Adipose tissue (tissue), 3 donors: ENCODE measurements around the gene C2CD4A. TPM values are rescaled to one million over a fixed set of nuclear protein-coding genes. Genes with fewer than 3 reads are reported as not detected.

ENCODE experiments used
- H3K27ac ChIP-seq: one replicate; pipeline ENCODE4 v1.5.1; 2013; ENCODE audit warnings: low read depth, low read length
- WGBS, 3 donors: extraction: QIAGEN DNeasy Blood & Tissue Kit; methylation state at CpG; one replicate each; pipeline ENCODE4 v1.1.7; 2013; 5-methylcytosine and 5-hydroxymethylcytosine counted together
- polyA plus RNA-seq, 3 donors: library from polyadenylated mRNA; stranded (reverse); fragments of 200-250 nt; gene quantifications; one replicate each; pipeline ENCODE4 v1.2.3, GENCODE V29; 2013
- donor health status: healthy with polysubstance abuse.
- donor health status: Bipolar disorder and iron deficiency.
- donor health status: healthy.

Gene C2CD4A
- polyA plus RNA-seq, 3 donors, result 0.22 to 0.71 (median 0.46) TPM

DNA sequence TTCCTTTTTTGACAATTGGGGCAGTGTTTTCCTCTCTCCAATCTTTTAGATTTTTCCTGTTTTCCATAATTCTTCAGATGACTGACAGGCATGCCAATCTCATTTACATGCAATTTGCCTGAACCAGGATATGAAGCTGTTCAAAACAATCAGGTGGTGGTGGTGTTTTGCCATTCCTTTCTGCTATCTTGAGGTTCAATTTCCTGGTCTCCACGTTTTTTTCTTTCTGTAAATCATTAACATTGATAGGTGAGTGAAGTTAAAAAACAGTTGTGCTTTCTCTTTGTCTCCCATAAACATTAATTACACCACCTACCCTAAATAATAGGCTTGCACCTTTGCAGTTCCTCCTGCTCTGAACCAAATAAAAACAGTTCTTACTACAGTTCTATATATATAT lies 49.1 kb downstream of the C2CD4A start:
- 7 to 14% (median 13%) methylated on average over 1 of the region's 1 CpG for WGBS, 3 donors
- no peak overlapping the region for H3K27ac ChIP-seq

DNA sequence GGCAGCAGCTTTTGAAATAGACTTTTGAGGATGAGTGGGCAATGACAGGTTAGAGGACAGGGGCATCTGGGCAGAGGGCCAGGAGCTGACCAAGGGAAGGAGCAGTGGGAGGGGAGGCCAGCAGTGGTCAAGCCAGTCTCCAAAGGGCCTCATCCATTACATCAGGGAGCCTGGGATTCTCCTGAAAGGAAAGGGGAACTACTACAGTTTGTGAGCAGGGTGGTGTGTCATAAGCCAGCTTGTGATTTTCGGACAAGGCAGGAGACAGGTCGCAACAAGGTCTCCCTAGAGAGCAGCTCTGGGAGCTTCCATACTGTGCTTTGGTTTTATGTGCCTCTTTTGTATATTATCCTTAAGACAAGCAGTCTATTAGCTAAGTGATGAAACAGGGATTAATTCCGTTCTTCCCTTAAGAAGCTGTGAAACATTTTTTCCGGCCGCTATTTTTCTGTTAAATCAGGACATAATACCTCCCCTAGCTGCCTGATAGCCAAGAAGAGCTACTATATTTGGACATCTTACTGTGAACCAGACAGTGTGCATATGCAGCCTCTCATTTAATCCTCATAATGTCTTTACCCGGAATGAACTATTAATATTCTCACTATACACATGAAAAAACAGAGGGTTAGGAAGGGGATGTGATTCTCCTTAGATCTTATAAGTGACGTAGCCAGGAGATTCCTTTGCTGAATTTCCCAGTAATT lies 51.9 kb downstream of the C2CD4A start:
- WGBS, 3 donors, result 66 to 81% (median 72%) methylated on average over 7 of the region's 7 CpGs
- no peak overlapping the region for H3K27ac ChIP-seq

DNA sequence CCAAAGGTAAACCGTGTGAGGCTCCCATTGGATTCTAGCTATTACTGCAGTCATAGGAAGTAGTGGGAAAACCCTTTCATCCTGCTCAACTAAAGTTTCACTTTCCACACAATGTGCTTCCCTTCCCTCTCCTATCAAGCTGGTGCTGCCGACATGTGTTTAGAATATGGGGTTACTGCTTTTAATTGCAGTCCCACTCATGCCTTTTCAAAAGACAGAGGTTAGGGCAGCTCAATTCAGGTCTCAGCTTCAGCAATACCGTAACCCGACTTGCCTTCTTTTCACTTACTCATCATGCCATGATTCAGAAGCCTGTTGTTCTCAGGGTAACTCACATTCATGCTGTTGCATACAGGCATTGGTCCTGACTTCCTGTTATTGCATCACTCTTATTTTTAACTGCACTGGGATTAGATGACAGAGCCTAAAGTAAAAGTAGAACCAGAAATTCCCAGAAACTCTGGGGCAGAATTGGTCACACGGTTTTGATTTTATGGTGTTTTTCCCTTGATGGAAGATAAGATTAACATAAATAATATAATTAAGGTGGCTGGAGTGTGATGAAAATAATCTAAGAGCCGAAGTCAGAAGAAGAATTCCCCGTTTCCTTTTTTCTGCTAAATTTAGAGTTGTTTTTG lies 52.6 kb downstream of the C2CD4A start:
- no peak overlapping the region for H3K27ac ChIP-seq
- WGBS, 3 donors, result 26 to 61% (median 31%) methylated on average over 7 of the region's 7 CpGs

DNA sequence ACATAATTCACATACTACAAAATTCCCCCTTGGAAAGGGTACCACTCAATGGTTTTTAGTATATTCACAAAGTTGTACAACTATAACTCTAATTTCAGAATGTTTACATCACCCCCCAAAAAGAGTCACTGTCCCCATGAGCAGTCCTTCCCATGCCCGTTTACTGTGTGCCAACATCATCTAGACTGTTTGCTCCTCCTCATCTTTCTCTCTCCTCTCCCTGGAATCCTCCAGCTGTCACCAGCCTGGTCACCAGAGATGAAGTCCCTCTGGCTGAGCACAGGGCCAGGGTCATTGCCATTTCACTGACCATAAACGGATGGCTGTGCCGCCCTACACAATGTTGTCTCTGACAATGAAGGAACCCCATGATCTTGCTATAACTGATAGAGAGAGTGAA lies 53.1 kb downstream of the C2CD4A start:
- 91 to 93% (median 92%) methylated on average over 3 of the region's 3 CpGs for WGBS, 3 donors

More for the DNA sequence above, 53.1 kb downstream of the C2CD4A start:
- H3K27ac ChIP-seq, result no peak overlapping the region

Other genes starting within 250 kb of the C2CD4A start
- gene VPS13C, start 6.5 kb upstream of the C2CD4A start, polyA plus RNA-seq, result 10 to 100 TPM in 2 of 3 donors, 1 to 10 TPM in 1; 8.1 to 11.0 (median 11.0) TPM
- 10 to 100 TPM in 2 of 3 donors, 1 to 10 TPM in 1; 8.8 to 32.0 (median 18.2) TPM for gene C2CD4B, start 98.3 kb downstream of the C2CD4A start, polyA plus RNA-seq